A549 (cell line): ENCODE results near the gene B4GALT3. TPM values are rescaled to one million over a fixed set of nuclear protein-coding genes. Genes with fewer than 3 reads are reported as not detected.

Experiments
- ATAC-seq, 2 experiments: fragments of 200-7000 bp in 1 of 2; fragments of >200 bp in 1 of 2; cut with Nextera tagmentation in 1 of 2; cut with Tn5 transposase in 1 of 2; 3 replicates each; pipeline versions ENCODE4 v1.8.0 to v1.9.1; 2018 to 2020; ENCODE audit warnings: mild to moderate bottlenecking in 1 of 2, moderate library complexity in 1 of 2
- CTCF ChIA-PET: fragments of 300-600 bp; sonication (Branson Sonifier 250); formaldehyde crosslinking; extraction: SDS; loops from one replicate; lab custom pipeline; 2021; ENCODE audit warnings: antibody characterized with exemption, inconsistent platforms; lab: Yijun Ruan, JAX
- POLR2A ChIA-PET: fragments of 350-600 bp; formaldehyde crosslinking; extraction: SDS; loops from one replicate; lab custom pipeline; 2021; ENCODE audit warnings: antibody characterized with exemption, inconsistent platforms; lab: Yijun Ruan, JAX
- DNase-seq, 2 experiments: peaks; one replicate each; pipeline versions ENCODE4 v3.0.0 to v3.0.0-alpha.2; 2011 to 2016; ENCODE audit warnings: low read depth in 1 of 2, low spot score in 1 of 2
- FAIRE-seq: peaks from 2 replicates; lab custom pipeline; 2011; peaks lifted over from hg19 to GRCh38; lab: Jason Lieb, UNC
- H3K27ac ChIP-seq, 2 experiments: fragments of >200 bp; sonication (Bioruptor Twin); formaldehyde crosslinking; 3 replicates each; pipeline ENCODE4 v1.5.1; 2016 to 2017
- H3K4me1 ChIP-seq: fragments of >200 bp; sonication (Bioruptor Twin); formaldehyde crosslinking; 3 replicates; pipeline ENCODE4 v1.6.1; 2016
- H3K4me2 ChIP-seq: fragments of >200 bp; sonication (Bioruptor Twin); formaldehyde crosslinking; 3 replicates; pipeline ENCODE4 v1.6.1; 2016
- H3K4me3 ChIP-seq: fragments of >200 bp; sonication (Bioruptor Twin); formaldehyde crosslinking; 3 replicates; pipeline ENCODE4 v1.5.1; 2016
- H3K9me3 ChIP-seq: fragments of >200 bp; sonication (Bioruptor Twin); formaldehyde crosslinking; 3 replicates; pipeline ENCODE4 v1.6.1; 2016
- ATOH8 ChIP-seq: fragments of 250-450 bp; sonication (Bioruptor Pico); IDR thresholded peaks from 2 replicates; pipeline ENCODE4 v1.5.0; 2020; ENCODE audit warnings: low read depth, mild to moderate bottlenecking, moderate library complexity
- BCL3 ChIP-seq: fragments of >200 bp; sonication (Bioruptor Twin); formaldehyde crosslinking; IDR thresholded peaks from 3 replicates; pipeline ENCODE4 v1.6.1; 2016
- BHLHE40 ChIP-seq: IDR thresholded peaks from 2 replicates; pipeline ENCODE4 v1.6.1; 2012; ENCODE audit warnings: low read depth, low read length, inconsistent platforms
- CBX2 ChIP-seq: fragments of 200-600 bp; sonication (generic); IDR thresholded peaks from 2 replicates; pipeline ENCODE4 v1.6.1; 2016; ENCODE audit warnings: low read depth, mild to moderate bottlenecking, borderline replicate concordance
- CHD2 ChIP-seq: fragments of 150-350 bp; IDR thresholded peaks from 2 replicates; pipeline ENCODE4 v1.6.1; 2014; ENCODE audit warnings: low read length; ENCODE audit not compliant: partially characterized antibody
- CTCF ChIP-seq: fragments of >200 bp; sonication (Bioruptor Twin); formaldehyde crosslinking; IDR thresholded peaks from 3 replicates; pipeline ENCODE4 v1.5.1; 2016
- EP300 ChIP-seq, 2 experiments: fragments of >200 bp; sonication (Bioruptor Twin); formaldehyde crosslinking; IDR thresholded peaks; 2 replicates in 1 of 2; 3 replicates in 1 of 2; pipeline ENCODE4 v1.6.1; 2016 to 2017
- ESRRA ChIP-seq: fragments of 150-350 bp; IDR thresholded peaks from 2 replicates; pipeline ENCODE4 v1.6.1; 2014; ENCODE audit warnings: mild to moderate bottlenecking, low read length, borderline replicate concordance
- HDAC2 ChIP-seq: fragments of 200-600 bp; sonication (generic); IDR thresholded peaks from 2 replicates; pipeline ENCODE4 v1.6.1; 2016
- HEYL ChIP-seq: fragments of 250-450 bp; sonication (Bioruptor Pico); IDR thresholded peaks from 2 replicates; pipeline ENCODE4 v1.8.0; 2021; ENCODE audit warnings: mild to moderate bottlenecking, moderate library complexity
- HMGXB4 ChIP-seq: fragments of 250-450 bp; sonication (Bioruptor Pico); IDR thresholded peaks from 2 replicates; pipeline ENCODE4 v1.5.0; 2021; ENCODE audit warnings: mild to moderate bottlenecking, moderate library complexity, borderline replicate concordance
- HOXB5 ChIP-seq: fragments of 250-450 bp; sonication (Bioruptor Pico); IDR thresholded peaks from 2 replicates; pipeline ENCODE4 v1.5.0; 2020; ENCODE audit warnings: mild to moderate bottlenecking, moderate library complexity
- MYC ChIP-seq: IDR thresholded peaks from 2 replicates; pipeline ENCODE4 v1.6.1; 2012; ENCODE audit warnings: mild to moderate bottlenecking, inconsistent platforms, low read length, improper control_type of control experiment, borderline replicate concordance
- NR3C1 ChIP-seq: fragments of >200 bp; sonication (Bioruptor Twin); formaldehyde crosslinking; IDR thresholded peaks from 3 replicates; pipeline ENCODE4 v1.6.1; 2017
- PBX3 ChIP-seq: IDR thresholded peaks from 2 replicates; pipeline ENCODE4 v1.6.1; 2012
- POLR2A ChIP-seq: IDR thresholded peaks from 2 replicates; pipeline ENCODE4 v1.6.1; 2012; ENCODE audit warnings: mild to moderate bottlenecking, low read length
- RAD21 ChIP-seq, 2 experiments: fragments of >200 bp in 1 of 2; sonication (Bioruptor Twin) in 1 of 2; formaldehyde crosslinking in 1 of 2; IDR thresholded peaks in 1 of 2; conservative IDR thresholded peaks in 1 of 2; 2 replicates in 1 of 2; 3 replicates in 1 of 2; pipeline ENCODE4 v1.6.1; 2012 to 2018; ENCODE audit warnings: inconsistent platforms in 1 of 2
- RNF2 ChIP-seq: fragments of 200-600 bp; sonication (generic); IDR thresholded peaks from 2 replicates; pipeline ENCODE4 v1.6.1; 2016; ENCODE audit warnings: low read depth, mild to moderate bottlenecking, antibody characterized with exemption, moderate library complexity, borderline replicate concordance
- USF2 ChIP-seq: fragments of 450-650 bp; IDR thresholded peaks from 2 replicates; pipeline ENCODE4 v1.6.1; 2014; ENCODE audit warnings: antibody characterized with exemption
- ZNF302 ChIP-seq: fragments of 250-450 bp; sonication (Bioruptor Pico); IDR thresholded peaks from 2 replicates; pipeline ENCODE4 v1.9.0; 2021; ENCODE audit warnings: inconsistent platforms, mild to moderate bottlenecking, moderate library complexity
- WGBS: methylation state at CpG from one replicate; pipeline ENCODE4 v1.1.6; 2017; ENCODE audit errors: missing lambda C conversion rate; 5-methylcytosine and 5-hydroxymethylcytosine counted together
- polyA plus RNA-seq, 4 experiments: library from polyadenylated mRNA; depleted of rRNA in 3 of 4; stranded (reverse); fragments of >200 nt; fragmentation: RNase III in 1 of 4; extraction: RNeasy Plus Mini Kit Qiagen cat#74134 plus additional on column Dnase treatment in 1 of 4; gene quantifications; 2 replicates in 3 of 4; 3 replicates in 1 of 4; pipeline ENCODE4 v1.2.3, GENCODE V29; 2011 to 2017

Gene B4GALT3
- polyA plus RNA-seq, 2 of the 4 experiments (the other 2 are of a cell fraction): 25.3 to 25.5 TPM

- TF ChIP-seq PBX3 (no peak), ESRRA (no peak), HMGXB4 (no peak)
Measured at GRCh38 chr1:161196111-161196510, 18.8 kb upstream of the B4GALT3 start (continued).

GRCh38 chr1:161195171-161195570, 17.9 kb upstream of the B4GALT3 start:
- no peak overlapping the region for H3K27ac ChIP-seq
- no peak for TF ChIP-seq USF2
- TF ChIP-seq MYC: no peak
- TF ChIP-seq CHD2: no peak
- TF ChIP-seq BCL3: no peak
- TF ChIP-seq BHLHE40: no peak
- TF ChIP-seq RAD21 (conservative IDR thresholded peaks at IDR 0.05 in 1 of 2, IDR thresholded peaks at IDR 0.05 in 1 of 2): no peak
- no peak for TF ChIP-seq HEYL (CRISPR knock-in tag)
- TF ChIP-seq CTCF: no peak
- TF ChIP-seq RNF2: no peak
- TF ChIP-seq HOXB5 (CRISPR knock-in tag): no peak
- TF ChIP-seq ZNF302 (CRISPR knock-in tag): no peak
- no peak for TF ChIP-seq NR3C1
- TF ChIP-seq EP300 (IDR thresholded peaks at IDR 0.05): no peak
- no peak for TF ChIP-seq POLR2A
- TF ChIP-seq CBX2: no peak
- no peak for TF ChIP-seq ATOH8 (CRISPR knock-in tag)
- no peak for TF ChIP-seq HDAC2
- no peak overlapping the region for H3K4me3 ChIP-seq
- 62% methylated on average over 4 of the region's 4 CpGs for WGBS
- DNase-seq (no peak), FAIRE-seq (no peak), ATAC-seq (no peak)
- CTCF ChIA-PET: interaction anchor here (1.1 to 18.8 kb wide), 5 partner anchors 9 to 188 kb away, joined by 3 to 200 read pairs (median 60); partner anchors contain the start of genes NDUFS2 and TOMM40L
- POLR2A ChIA-PET: no interaction called here
- H3K4me1 ChIP-seq: peaks cover 11% of the 10 kb centered on the region; the same call in 2 of the 3 replicates
- H3K9me3 ChIP-seq: no peaks in the 10 kb centered on the region
- no peak overlapping the region for H3K4me2 ChIP-seq
